EH (cell line): ENCODE results near the gene ZNF341.
A peak's percentile ranks its signal among the peaks of the same experiment; 100 is the strongest.

Source experiments
- DNase-seq: peaks from one replicate; pipeline ENCODE4 v3.0.0-alpha.2; 2015; ENCODE audit warnings: low read depth

The ZNF341 gene

GRCh38 chr20:33825340-33826269 lies 93.8 kb downstream of the ZNF341 start:
- no peak for DNase-seq

DNA sequence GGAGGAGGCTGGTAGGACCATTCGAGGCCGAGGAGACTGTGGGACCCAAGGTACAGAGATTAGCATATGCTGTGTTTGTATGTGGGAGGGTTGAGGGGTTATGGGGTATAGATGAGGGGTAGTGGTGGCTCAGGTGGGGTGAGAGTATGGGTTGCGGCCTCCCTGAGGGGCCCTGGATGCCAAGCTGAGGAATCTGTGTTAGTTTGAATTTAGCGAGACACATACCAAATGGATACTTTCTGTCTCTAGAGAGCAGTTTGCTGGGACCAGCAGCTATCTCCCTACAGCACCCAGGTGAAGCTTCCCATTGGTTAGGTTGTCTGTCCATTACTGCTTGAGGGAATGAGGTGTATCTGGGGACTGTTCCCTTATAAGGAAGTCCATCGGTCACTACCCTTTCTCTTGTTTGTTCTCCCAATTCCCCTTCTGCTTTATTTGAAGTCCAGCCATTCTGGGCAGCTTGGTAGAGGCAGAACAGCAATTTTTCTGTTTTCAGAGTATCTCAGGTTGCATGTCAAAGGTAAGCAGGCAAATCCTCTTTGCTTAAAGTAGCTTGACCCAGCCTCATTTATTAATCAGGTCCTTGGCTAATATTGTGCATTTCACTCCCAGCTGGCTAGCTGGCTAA lies 94.6 kb downstream of the ZNF341 start:
- DNase-seq = peak; percentile 31

DNA sequence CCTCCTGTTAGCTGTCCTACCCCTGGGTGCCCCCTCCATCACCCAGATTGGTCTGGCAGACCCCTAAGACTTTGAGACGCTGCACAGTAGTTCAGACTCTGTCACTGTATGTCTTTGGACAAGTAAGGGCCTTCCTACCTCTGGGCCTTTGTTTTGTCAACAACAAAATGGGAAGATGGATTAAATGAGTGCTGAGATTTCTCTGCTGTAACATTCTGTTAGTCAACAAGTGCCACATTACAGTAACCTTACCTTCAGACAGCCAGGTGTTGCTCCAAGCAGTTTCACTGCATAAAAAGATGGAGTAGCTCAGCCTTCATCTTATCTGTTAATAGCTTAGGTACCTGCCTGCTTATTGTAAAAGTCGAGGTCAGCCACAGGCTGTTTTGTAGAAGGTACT lies 95.3 kb downstream of the ZNF341 start:
- no peak for DNase-seq

DNA sequence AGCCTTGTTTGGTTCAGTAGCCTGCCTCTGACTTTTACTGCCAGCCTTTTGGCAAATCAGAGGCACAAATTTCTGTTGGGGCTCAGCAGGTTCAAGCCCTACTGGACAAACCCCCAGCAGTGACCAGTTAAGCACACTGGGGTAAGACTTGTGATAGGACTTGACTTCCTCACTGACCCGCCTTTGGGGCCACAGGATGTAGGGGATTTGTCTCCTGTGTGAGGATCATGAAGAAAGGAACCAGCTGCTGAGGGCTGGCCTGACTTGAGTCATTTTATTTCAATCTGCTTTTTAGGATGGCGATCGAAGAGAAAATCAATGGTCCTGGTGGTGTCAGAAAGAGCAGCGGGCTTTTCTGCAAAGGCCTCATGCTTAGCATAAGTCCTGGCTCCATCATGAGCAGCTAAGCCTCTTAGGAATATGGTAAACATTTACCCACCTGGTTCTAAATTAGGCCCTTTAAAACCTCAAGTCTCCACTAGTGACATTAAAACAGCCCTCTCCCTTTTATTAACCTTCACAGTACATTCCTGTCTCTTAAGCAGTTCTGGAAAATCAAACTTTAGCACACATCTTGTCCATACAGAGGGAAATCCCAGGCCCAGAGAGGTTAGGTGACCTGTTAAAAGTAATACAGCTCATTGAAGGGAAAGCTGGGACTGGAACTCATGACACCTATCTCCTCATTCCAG lies 96.0 kb downstream of the ZNF341 start:
- DNase-seq = no peak

- no peak for DNase-seq
Observed at GRCh38 chr20:33828326-33828844, 96.6 kb downstream of the ZNF341 start.

DNA sequence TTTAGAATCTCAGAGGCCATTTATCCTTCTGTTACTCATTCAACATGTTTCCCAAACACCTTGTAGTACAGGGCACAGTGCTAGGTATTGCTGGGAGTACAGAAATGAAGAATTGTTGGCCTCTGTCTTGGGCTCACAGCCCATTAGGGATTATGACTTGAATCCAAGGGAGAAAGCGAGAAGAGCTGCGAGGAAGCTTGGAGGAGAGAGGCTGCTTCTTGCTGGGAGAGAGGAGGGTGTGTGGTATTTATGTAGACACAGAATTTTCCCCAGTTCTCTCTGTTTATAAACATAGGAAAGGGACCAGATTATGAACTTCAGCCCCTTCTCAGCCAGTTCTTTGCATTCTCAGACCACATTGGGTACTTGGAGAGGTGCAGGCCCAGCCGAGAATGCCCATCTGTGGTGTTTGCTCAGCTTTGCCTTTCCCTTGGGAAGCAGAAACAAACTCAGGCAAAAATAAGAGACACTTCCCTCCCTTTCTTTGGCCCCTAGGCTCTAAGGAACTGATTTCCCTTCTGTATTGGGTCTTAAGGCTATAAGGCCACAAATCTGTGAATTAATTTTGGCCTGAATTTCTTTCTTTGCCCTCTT lies 97.3 kb downstream of the ZNF341 start:
- DNase-seq = no peak

DNA sequence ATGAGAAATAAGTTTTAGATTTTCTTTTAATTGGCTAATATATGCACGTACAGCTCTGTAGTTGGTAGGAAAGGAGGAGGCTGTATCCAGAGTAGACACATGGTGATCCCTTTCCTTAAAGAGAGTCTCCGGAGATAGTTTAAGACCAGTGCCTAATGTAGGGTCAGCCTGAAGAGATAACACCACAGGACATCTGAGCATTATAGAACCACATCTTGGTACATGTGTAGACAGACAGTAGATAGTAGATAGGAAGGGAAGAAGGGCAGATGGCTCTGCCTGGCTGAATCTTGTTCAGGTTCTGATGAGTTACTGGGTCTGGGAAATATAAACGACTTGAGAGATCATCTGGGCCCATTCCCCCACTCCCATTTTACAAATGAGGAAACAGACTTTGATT lies 97.8 kb downstream of the ZNF341 start:
- DNase-seq = no peak

DNA sequence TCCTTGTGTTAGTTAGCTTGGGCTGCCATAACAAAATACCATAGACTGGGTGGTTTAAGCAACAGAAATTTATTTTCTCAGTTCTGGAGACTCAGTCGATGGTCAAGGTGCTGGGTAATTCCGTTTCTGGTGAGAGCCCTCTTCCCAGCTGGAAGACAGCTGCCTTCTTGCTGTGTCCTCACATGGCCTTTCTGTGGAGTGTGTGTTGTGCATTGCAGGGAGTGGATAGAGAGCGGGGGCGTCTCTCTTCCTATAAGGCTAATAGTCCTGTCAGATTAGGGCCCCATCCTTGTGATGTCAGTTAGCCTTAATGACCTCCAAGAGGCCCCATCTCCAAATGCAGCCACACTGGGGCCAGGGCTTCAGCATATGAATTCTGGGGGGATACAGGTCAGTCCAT lies 98.6 kb downstream of the ZNF341 start:
- DNase-seq = peak; percentile 16

- peak; percentile 20 for DNase-seq
Observed at GRCh38 chr20:33832103-33832804, 100.5 kb downstream of the ZNF341 start.

DNA sequence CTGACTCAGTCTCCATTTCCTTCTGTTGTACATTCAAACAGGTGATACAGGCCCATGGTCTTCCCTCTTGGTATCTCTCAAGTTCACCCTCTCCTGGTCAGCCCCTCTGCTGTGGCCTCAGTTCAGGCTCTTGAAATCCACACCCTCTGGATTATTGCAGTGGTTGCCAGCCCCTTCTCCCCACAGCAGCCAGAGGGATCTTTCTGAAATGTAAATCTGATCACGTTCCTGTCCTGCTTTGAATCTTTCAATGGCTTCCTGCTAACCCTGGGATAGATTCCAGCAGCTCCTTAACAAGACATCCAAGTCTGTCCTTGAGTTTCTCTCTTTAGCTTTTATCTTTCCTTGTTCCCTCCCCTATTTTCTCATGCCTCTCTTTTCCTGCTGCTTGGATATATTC lies 101.5 kb downstream of the ZNF341 start:
- no peak for DNase-seq

- DNase-seq = peak; percentile 18
Observed at GRCh38 chr20:33835615-33836172, 103.9 kb downstream of the ZNF341 start.

DNA sequence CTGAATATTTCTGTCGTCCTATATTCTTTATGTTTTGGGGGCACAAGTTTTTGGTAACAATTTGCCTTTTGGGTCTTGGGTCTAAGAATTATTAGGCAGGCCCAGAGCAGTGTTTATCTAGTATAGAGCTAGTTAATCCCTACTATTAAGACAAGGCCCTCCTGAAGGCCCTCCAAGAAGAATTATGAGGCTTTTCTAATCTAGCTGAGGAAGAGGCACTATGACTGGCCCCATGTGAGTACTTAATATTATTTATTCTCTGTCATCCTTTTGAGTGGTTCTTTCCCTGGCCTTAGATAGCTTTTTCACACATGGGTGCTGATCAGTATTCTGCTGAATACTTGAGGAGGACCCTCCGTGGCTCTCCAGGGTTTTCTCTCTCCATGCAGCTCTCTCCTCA lies 104.5 kb downstream of the ZNF341 start:
- no peak for DNase-seq

DNA sequence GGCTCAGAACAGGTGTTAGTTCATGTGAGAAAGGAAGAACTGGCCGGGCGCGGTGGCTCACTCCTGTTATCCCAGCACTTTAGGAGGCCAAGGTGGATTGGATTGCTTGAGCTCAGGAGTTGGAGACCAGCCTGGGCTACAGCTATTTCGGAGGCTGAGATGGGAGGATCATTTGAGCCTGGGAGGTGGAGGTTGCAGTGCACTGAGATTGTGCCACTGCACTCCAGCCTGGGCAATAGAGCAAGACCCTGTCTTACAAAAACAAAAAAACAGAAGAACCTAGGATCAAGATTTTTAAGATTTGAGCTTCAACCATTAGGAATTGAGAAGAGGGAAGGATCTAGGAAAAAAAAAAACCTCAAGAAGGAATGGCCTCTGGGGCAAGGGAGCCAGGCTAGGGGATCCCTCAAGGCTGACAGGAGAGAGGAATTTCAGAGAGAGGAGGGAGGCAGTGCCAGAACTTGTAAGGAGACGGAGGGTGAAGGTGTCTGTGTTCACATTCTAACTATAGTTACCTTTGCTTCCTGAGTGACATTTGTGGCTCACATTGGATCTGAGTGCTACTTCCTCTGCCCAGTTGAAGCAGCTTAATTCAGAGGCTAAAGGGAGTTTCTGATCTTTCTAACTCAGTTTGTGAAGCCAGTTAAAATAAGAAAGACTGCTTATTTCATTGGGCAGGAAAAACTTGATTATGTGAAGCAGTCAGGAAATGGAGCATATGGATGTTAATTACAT lies 105.5 kb downstream of the ZNF341 start:
- no peak for DNase-seq

GRCh38 chr20:33838035-33838864 lies 106.5 kb downstream of the ZNF341 start:
- DNase-seq = no peak

DNA sequence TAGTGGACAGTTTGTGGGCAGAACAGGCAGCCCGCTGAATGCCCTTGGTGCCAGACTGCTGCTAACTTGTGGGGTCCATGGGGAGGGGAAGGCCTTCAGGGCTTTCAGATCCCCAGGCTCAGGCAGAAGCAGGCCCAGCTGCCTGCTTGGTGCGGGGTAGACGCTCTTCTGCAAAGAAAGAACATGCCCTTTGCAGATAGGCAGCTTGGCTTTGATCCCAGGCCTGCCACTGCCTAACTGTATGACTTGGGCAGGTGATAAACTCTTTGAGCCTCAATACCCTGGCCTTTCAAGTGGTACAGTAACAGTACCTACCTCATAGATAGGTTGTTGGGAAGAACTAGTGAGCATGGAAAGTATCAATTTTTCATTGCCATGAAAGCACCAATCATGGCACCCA lies 107.8 kb downstream of the ZNF341 start:
- no peak for DNase-seq

DNA sequence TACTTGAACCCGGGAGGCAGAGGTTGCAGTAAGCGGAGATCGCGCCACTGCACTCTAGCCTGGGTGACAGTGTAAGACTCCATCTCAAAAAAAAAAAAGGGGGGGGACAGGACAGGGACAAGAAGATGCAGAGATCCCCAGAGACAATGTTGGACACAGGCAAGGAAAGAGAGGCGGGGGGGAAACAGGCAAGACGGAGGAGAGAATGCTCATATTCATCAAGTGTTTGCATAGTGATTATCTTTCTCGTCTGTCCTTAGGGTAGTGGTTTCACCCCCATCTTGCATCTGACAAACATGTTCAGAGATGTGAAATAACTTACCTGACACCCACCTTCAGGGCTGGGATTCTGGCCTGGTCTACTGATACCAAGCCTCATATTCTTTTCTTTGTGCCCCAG lies 108.4 kb downstream of the ZNF341 start:
- no peak for DNase-seq

DNA sequence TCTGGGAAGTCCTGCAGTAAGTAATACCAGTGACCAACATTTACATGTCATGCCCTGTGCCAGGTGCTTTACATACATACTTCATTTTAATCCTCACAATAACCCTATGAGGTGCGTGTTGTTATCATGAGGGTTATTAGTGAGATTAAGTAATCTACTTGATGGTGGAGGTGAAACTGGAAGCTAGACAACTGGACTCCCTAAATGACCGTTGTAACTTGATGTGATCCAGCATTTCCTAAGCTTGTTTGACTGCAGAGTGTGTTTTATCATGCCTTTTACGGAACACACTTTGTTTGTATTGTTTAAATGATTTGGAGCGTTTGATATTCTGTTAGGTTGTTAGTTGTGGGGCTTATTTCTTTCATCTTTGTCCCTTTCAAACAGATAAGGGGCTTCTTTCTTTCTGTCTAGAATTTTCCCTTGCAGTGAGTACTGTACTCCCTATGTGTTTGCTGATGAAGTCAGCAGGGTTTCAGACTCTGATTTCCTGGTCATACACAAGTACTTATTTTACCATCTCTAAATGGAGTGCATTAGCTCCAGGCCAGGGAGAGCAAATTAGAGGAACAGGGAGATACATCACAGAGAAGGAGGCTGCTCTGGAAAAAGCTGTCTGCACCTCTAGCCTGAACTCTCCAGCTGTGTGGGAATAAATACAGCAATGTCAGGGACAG lies 109.1 kb downstream of the ZNF341 start:
- DNase-seq = no peak

GRCh38 chr20:33841436-33841799 lies 109.6 kb downstream of the ZNF341 start:
- no peak for DNase-seq
